Muscle of back (tissue), 11 donors: ENCODE data around the gene EPHA2. TPM values are rescaled to one million over a fixed set of nuclear protein-coding genes. Genes with fewer than 3 reads are reported as not detected.
A peak's percentile ranks its signal among the peaks of the same experiment; 100 is the strongest.

Source experiments
- DNase-seq, 3 donors: peaks; one replicate each; pipeline versions ENCODE4 v3.0.0 to v3.0.0-alpha.2; 2013
- polyA plus RNA-seq, 10 donors: library from polyadenylated mRNA; unstranded; fragments of 120-200 nt; gene quantifications; one replicate each; pipeline ENCODE4 v1.2.1, GENCODE V29; 2013; ENCODE audit not compliant: insufficient read length in 10 of 10

The EPHA2 gene
- polyA plus RNA-seq, 10 donors = 5.6 to 9.2 (median 7.0) TPM

- peak in 2 of 3 donors; percentile 56 to 78 for DNase-seq
Measured at GRCh38 chr1:16151196-16151994, 4.5 kb downstream of the EPHA2 start.

GRCh38 chr1:16150508-16150907, 5.4 kb downstream of the EPHA2 start:
- no peak for DNase-seq

GRCh38 chr1:16149702-16150488, 6.0 kb downstream of the EPHA2 start:
- no peak for DNase-seq

GRCh38 chr1:16149146-16149545, 6.7 kb downstream of the EPHA2 start:
- DNase-seq = no peak

GRCh38 chr1:16148329-16149092, 7.4 kb downstream of the EPHA2 start:
- no peak for DNase-seq

GRCh38 chr1:16147156-16147926, 8.5 kb downstream of the EPHA2 start:
- DNase-seq = no peak

GRCh38 chr1:16146279-16147155, 9.4 kb downstream of the EPHA2 start:
- peak; percentile 82 to 94 (median 88) for DNase-seq

GRCh38 chr1:16145662-16146278, 10.1 kb downstream of the EPHA2 start:
- DNase-seq = peak; percentile 74 to 85 (median 75)

GRCh38 chr1:16145030-16145661, 10.7 kb downstream of the EPHA2 start:
- peak in 2 of 3 donors; percentile 49 to 80 for DNase-seq

GRCh38 chr1:16144325-16145029, 11.4 kb downstream of the EPHA2 start:
- DNase-seq = no peak

- no peak for DNase-seq
Measured at GRCh38 chr1:16143566-16144324, 12.1 kb downstream of the EPHA2 start.

- DNase-seq = no peak
Measured at GRCh38 chr1:16143005-16143565, 12.8 kb downstream of the EPHA2 start.

GRCh38 chr1:16142383-16142995, 13.4 kb downstream of the EPHA2 start:
- DNase-seq = no peak

GRCh38 chr1:16141573-16142336, 14.1 kb downstream of the EPHA2 start:
- DNase-seq = peak in 1 of 3 donors; percentile 61

- DNase-seq = no peak
Measured at GRCh38 chr1:16140068-16140596, 15.7 kb downstream of the EPHA2 start.

- peak in 1 of 3 donors; percentile 51 for DNase-seq
Measured at GRCh38 chr1:16139473-16139962, 16.4 kb downstream of the EPHA2 start.
